22Rv1 (cell line): ENCODE results near the gene C2orf49.

Experiments used
- H3K27ac ChIP-seq: fragments of 450-650 bp; 2 replicates; pipeline ENCODE4 v1.5.1; 2017
- CTCF ChIP-seq: fragments of 450-650 bp; IDR thresholded peaks from 2 replicates; pipeline ENCODE4 v1.5.1; 2017; ENCODE audit warnings: mild to moderate bottlenecking
- ZFX ChIP-seq: fragments of 450-650 bp; IDR thresholded peaks from 2 replicates; pipeline ENCODE4 v1.6.1; 2017; ENCODE audit warnings: antibody characterized with exemption, borderline replicate concordance

The C2orf49 gene

GRCh38 chr2:105384216-105384615 lies 46.9 kb downstream of the C2orf49 start:
- TF ChIP-seq CTCF (no peak), ZFX (no peak)

GRCh38 chr2:105384861-105385260 lies 47.5 kb downstream of the C2orf49 start:
- H3K27ac ChIP-seq, result no peak overlapping the region
- TF ChIP-seq ZFX (no peak), CTCF (no peak)

More at GRCh38 chr2:105384216-105384615, 46.9 kb downstream of the C2orf49 start:
- H3K27ac ChIP-seq, result no peak overlapping the region

- TF ChIP-seq ZFX, result no peak
- no peak for TF ChIP-seq CTCF
- no peak overlapping the region for H3K27ac ChIP-seq
Measured at GRCh38 chr2:105385731-105386540, 48.6 kb downstream of the C2orf49 start.

- no peak overlapping the region for H3K27ac ChIP-seq
- no peak for TF ChIP-seq ZFX
- no peak for TF ChIP-seq CTCF
Measured at GRCh38 chr2:105387225-105387624, 49.9 kb downstream of the C2orf49 start.

- no peak overlapping the region for H3K27ac ChIP-seq
Measured at GRCh38 chr2:105388971-105389381, 51.6 kb downstream of the C2orf49 start.

GRCh38 chr2:105390454-105390853 lies 53.1 kb downstream of the C2orf49 start:
- TF ChIP-seq CTCF (no peak), ZFX (no peak)
- no peak overlapping the region for H3K27ac ChIP-seq

More at GRCh38 chr2:105388971-105389381, 51.6 kb downstream of the C2orf49 start:
- TF ChIP-seq ZFX (no peak), CTCF (no peak)

- no peak overlapping the region for H3K27ac ChIP-seq
Measured at GRCh38 chr2:105391058-105391627, 53.8 kb downstream of the C2orf49 start.

More at GRCh38 chr2:105391058-105391627, 53.8 kb downstream of the C2orf49 start:
- TF ChIP-seq CTCF (no peak), ZFX (no peak)
